H9 (cell line): Measurements from ENCODE around the gene SLC17A9. TPM values are rescaled to one million over a fixed set of nuclear protein-coding genes. Genes with fewer than 3 reads are reported as not detected.

ENCODE experiments used
- DNase-seq: peaks from one replicate; pipeline ENCODE4 v3.0.0-alpha.2; 2017
- H2AFZ ChIP-seq: one replicate; pipeline ENCODE4 v1.6.1; 2013; ENCODE audit warnings: mild to moderate bottlenecking, low read length, control low read depth, moderate library complexity
- H2AK5ac ChIP-seq: 2 replicates; pipeline ENCODE4 v1.6.1; 2013; ENCODE audit warnings: low read length, control low read depth, mixed read lengths; ENCODE audit not compliant: insufficient read length
- H2BK120ac ChIP-seq: one replicate; pipeline ENCODE4 v1.6.1; 2013; ENCODE audit warnings: low read depth, mild to moderate bottlenecking, low read length, control low read depth, inconsistent platforms; ENCODE audit not compliant: poor library complexity, severe bottlenecking
- H2BK12ac ChIP-seq: 2 replicates; pipeline ENCODE4 v1.6.1; 2013; ENCODE audit warnings: low read length, control low read depth, mixed read lengths, low read depth; ENCODE audit not compliant: insufficient read length
- H2BK15ac ChIP-seq: 2 replicates; pipeline ENCODE4 v1.6.1; 2013; ENCODE audit warnings: low read depth, low read length, control low read depth
- H2BK20ac ChIP-seq: one replicate; pipeline ENCODE4 v1.6.1; 2013; ENCODE audit warnings: low read depth, mild to moderate bottlenecking, low read length, control low read depth, inconsistent platforms; ENCODE audit not compliant: poor library complexity, severe bottlenecking
- H2BK5ac ChIP-seq: 2 replicates; pipeline ENCODE4 v1.6.1; 2013; ENCODE audit warnings: low read length, control low read depth, mixed read lengths; ENCODE audit not compliant: insufficient read length
- H3K14ac ChIP-seq: 2 replicates; pipeline ENCODE4 v1.6.1; 2013; ENCODE audit warnings: low read length, control low read depth; ENCODE audit not compliant: insufficient read depth
- H3K18ac ChIP-seq: 2 replicates; pipeline ENCODE4 v1.6.1; 2013; ENCODE audit warnings: low read depth, mild to moderate bottlenecking, mixed read lengths, low read length, control low read depth; ENCODE audit not compliant: insufficient read length
- H3K23ac ChIP-seq: 2 replicates; pipeline ENCODE4 v1.6.1; 2013; ENCODE audit warnings: low read length, control low read depth, mixed read lengths, low read depth; ENCODE audit not compliant: insufficient read length
- H3K23me2 ChIP-seq: 2 replicates; pipeline ENCODE4 v1.6.1; 2013; ENCODE audit warnings: low read depth, mild to moderate bottlenecking, mixed read lengths, low read length, control low read depth; ENCODE audit not compliant: insufficient read length, poor library complexity, severe bottlenecking
- H3K27ac ChIP-seq: 2 replicates; pipeline ENCODE4 v1.5.1; 2013; ENCODE audit warnings: low read length, control low read depth, mixed read lengths, low read depth; ENCODE audit not compliant: insufficient read length
- H3K27me3 ChIP-seq: 2 replicates; pipeline ENCODE4 v1.6.1; 2013; ENCODE audit warnings: low read length, control low read depth, inconsistent platforms; ENCODE audit not compliant: insufficient read depth
- H3K4ac ChIP-seq: 2 replicates; pipeline ENCODE4 v1.6.1; 2013; ENCODE audit warnings: low read depth, mild to moderate bottlenecking, control low read depth, inconsistent platforms, low read length, moderate library complexity
- H3K4me1 ChIP-seq: 2 replicates; pipeline ENCODE4 v1.6.1; 2013; ENCODE audit warnings: low read length, control low read depth, inconsistent platforms; ENCODE audit not compliant: insufficient read depth
- H3K4me2 ChIP-seq: 2 replicates; pipeline ENCODE4 v1.6.1; 2013; ENCODE audit warnings: low read length, control low read depth, mixed read lengths; ENCODE audit not compliant: insufficient read length, insufficient read depth
- H3K56ac ChIP-seq: 2 replicates; pipeline ENCODE4 v1.6.1; 2013; ENCODE audit warnings: low read depth, mild to moderate bottlenecking, mixed read lengths, low read length, control low read depth; ENCODE audit not compliant: insufficient read length
- H3K79me1 ChIP-seq: 2 replicates; pipeline ENCODE4 v1.6.1; 2013; ENCODE audit warnings: low read depth, mild to moderate bottlenecking, moderate library complexity, low read length, control low read depth, inconsistent platforms; ENCODE audit not compliant: insufficient read depth, poor library complexity, severe bottlenecking
- H3K79me2 ChIP-seq: 2 replicates; pipeline ENCODE4 v1.6.1; 2013; ENCODE audit warnings: low read length, control low read depth, inconsistent platforms; ENCODE audit not compliant: insufficient read depth
- H3K9ac ChIP-seq: 2 replicates; pipeline ENCODE4 v1.6.1; 2013; ENCODE audit warnings: low read length, control low read depth, mixed read lengths; ENCODE audit not compliant: insufficient read length; ENCODE audit errors: extremely low read depth
- H3K9me3 ChIP-seq: one replicate; pipeline ENCODE4 v1.6.1; 2013; ENCODE audit warnings: low read depth, low read length, inconsistent platforms; ENCODE audit not compliant: control insufficient read depth
- H3T11ph ChIP-seq: one replicate; pipeline ENCODE4 v1.6.1; 2013; ENCODE audit warnings: mild to moderate bottlenecking, low read length, control low read depth, inconsistent platforms
- H4K20me1 ChIP-seq: one replicate; pipeline ENCODE4 v1.6.1; 2013; ENCODE audit not compliant: control insufficient read depth, insufficient read length, insufficient read depth
- H4K5ac ChIP-seq: 2 replicates; pipeline ENCODE4 v1.6.1; 2013; ENCODE audit warnings: low read depth, mild to moderate bottlenecking, mixed read lengths, low read length, control low read depth; ENCODE audit not compliant: insufficient read length
- H4K8ac ChIP-seq: replicated peaks from 2 replicates; pipeline ENCODE4 v1.6.1; 2013; ENCODE audit warnings: low read length, control low read depth, mixed read lengths, low read depth; ENCODE audit not compliant: insufficient read length
- H4K91ac ChIP-seq: 2 replicates; pipeline ENCODE4 v1.6.1; 2013; ENCODE audit warnings: low read depth, mild to moderate bottlenecking, moderate library complexity, mixed read lengths, low read length, control low read depth; ENCODE audit not compliant: insufficient read length
- H3K27ac Mint-ChIP-seq, 3 experiments: 2 replicates in 2 of 3; 3 replicates in 1 of 3; pipeline ENCODE4 v1.8.0; 2020 to 2021; ENCODE audit warnings: mixed read lengths in 3 of 3, mild to moderate bottlenecking in 1 of 3, moderate library complexity in 1 of 3
- H3K27me3 Mint-ChIP-seq: 2 replicates; pipeline ENCODE4 v1.8.0; 2021; ENCODE audit warnings: low read depth, mild to moderate bottlenecking, moderate library complexity, mixed read lengths
- H3K36me3 Mint-ChIP-seq, 3 experiments: 2 replicates in 2 of 3; 3 replicates in 1 of 3; pipeline ENCODE4 v1.8.0; 2020 to 2021; ENCODE audit warnings: low read depth in 3 of 3, mixed read lengths in 3 of 3; ENCODE audit not compliant: insufficient read depth in 1 of 3
- H3K4me1 Mint-ChIP-seq, 2 experiments: 2 replicates each; pipeline ENCODE4 v1.8.0; 2020; ENCODE audit warnings: mixed read lengths in 2 of 2
- H3K4me3 Mint-ChIP-seq, 2 experiments: 2 replicates in 1 of 2; 3 replicates in 1 of 2; pipeline ENCODE4 v1.8.0; 2020 to 2021; ENCODE audit warnings: mild to moderate bottlenecking in 2 of 2, mixed read lengths in 2 of 2, moderate library complexity in 1 of 2
- H3K9me3 Mint-ChIP-seq, 2 experiments: 2 replicates in 1 of 2; 3 replicates in 1 of 2; pipeline ENCODE4 v1.8.0; 2020; ENCODE audit warnings: mild to moderate bottlenecking in 2 of 2, mixed read lengths in 2 of 2, moderate library complexity in 1 of 2
- WGBS: extraction: QIAGEN DNeasy Blood & Tissue Kit; methylation state at CpG from one replicate; pipeline ENCODE4 v1.1.7; 2013; ENCODE audit warnings: missing lambda C conversion rate, low lambda C conversion rate, mixed read lengths; ENCODE audit not compliant: insufficient read length; ENCODE audit errors: extremely low coverage; 5-methylcytosine and 5-hydroxymethylcytosine counted together
- total RNA-seq: library from RNA; stranded (reverse); gene quantifications from 2 replicates; pipeline ENCODE4 v1.2.1, GENCODE V29; 2021
- TF ChIP-seq, protein P1 (sequence below): fragments of 200-600 bp; sonication (generic); conservative IDR thresholded peaks from 3 replicates; pipeline ENCODE4 v1.8.0; 2021; ENCODE audit warnings: antibody characterized with exemption, mild to moderate bottlenecking

Gene SLC17A9
- total RNA-seq, 1 experiment from 2014 or later, result 20.9 TPM

DNA sequence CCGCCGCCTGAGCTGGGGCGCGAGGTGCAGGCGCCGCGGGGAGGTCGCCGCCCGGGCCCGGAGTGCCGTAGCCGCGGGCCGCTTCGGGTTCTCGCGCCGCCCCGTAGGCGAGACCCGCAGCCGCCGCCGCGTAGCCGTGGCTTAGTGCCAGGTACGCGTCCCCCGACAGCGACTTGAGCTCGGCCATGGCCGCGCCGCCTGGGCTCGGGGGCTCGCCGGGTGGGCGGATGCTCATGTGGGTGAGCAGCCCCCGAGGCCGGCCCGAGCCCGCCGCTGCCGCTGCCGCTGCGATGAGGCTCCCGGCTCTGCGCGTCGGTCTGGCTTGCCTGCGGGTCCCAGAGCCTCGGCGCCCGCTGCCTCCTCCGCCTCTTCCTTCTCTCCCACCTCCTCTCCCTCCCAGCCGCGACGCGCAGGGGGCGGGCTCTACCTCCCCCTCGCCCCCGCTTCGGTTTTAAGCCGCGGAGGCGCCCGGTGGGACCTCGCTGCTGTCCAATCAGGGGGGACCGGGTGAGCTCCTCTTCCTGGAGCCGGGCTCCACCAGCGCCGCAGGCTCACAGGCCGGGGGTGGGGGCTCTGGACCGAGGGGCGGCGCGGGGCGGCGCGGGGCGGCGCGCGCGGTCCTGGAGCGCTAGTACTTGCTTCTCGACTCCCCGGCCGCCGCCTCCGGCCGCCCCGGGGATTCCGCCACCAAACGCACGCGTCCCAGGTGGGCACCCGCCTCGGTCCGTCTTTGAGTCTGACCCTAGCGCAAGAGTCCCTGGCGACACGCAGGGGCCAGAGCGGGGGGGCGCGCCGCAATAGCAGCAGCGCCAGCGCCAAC lies 54.2 kb downstream of the SLC17A9 start, which contains the start of gene BHLHE23:
TSS of gene BHLHE23 (minus strand) at position 425 of the 820 bp plus-strand sequence. CDS start at position 235, 190 bp downstream.
- Histone ChIP-seq H4K20me1 (no peaks in the 10 kb centered on the region), H3K9ac (no peak within 1 kb of the TSS), H4K5ac (no peak within 1 kb of the TSS), H2AK5ac (no peak within 1 kb of the TSS), H2BK15ac (no peak within 1 kb of the TSS), H3T11ph (no peak within 1 kb of the TSS), H2BK5ac (no peak within 1 kb of the TSS), H3K23me2 (peaks cover 16% of the 10 kb centered on the region), H3K79me2 (no peaks in the 10 kb centered on the region), H2BK20ac (no peak within 1 kb of the TSS), H3K4me1 (peaks cover 2% of the 10 kb centered on the region; the same call in 1 of the 2 replicates), H3K56ac (no peak within 1 kb of the TSS), H3K18ac (no peak within 1 kb of the TSS), H3K9me3 (no peaks in the 10 kb centered on the region), H3K79me1 (no peaks in the 10 kb centered on the region), H2BK120ac (no peak within 1 kb of the TSS), H2AFZ (no peak within 1 kb of the TSS), H3K27ac (no peak within 1 kb of the TSS), H3K4ac (no peak within 1 kb of the TSS), H2BK12ac (no peak within 1 kb of the TSS), H4K91ac (no peak within 1 kb of the TSS), H4K8ac (no peak within 1 kb of the TSS), H3K27me3 (peaks cover 59% of the 10 kb centered on the region), H3K23ac (no peak within 1 kb of the TSS), H3K14ac (peak within 1 kb of the TSS; percentile 8; the same call in 1 of the 2 replicates), H3K4me2 (peak within 1 kb of the TSS; percentile 13)
- no peaks in the 10 kb centered on the region for H3K36me3 Mint-ChIP-seq
- peaks cover 91% of the 10 kb centered on the region for H3K27me3 Mint-ChIP-seq
- WGBS, result no CpG with 5 or more reads among the region's 110 CpGs
- TF ChIP-seq, protein P1, sequence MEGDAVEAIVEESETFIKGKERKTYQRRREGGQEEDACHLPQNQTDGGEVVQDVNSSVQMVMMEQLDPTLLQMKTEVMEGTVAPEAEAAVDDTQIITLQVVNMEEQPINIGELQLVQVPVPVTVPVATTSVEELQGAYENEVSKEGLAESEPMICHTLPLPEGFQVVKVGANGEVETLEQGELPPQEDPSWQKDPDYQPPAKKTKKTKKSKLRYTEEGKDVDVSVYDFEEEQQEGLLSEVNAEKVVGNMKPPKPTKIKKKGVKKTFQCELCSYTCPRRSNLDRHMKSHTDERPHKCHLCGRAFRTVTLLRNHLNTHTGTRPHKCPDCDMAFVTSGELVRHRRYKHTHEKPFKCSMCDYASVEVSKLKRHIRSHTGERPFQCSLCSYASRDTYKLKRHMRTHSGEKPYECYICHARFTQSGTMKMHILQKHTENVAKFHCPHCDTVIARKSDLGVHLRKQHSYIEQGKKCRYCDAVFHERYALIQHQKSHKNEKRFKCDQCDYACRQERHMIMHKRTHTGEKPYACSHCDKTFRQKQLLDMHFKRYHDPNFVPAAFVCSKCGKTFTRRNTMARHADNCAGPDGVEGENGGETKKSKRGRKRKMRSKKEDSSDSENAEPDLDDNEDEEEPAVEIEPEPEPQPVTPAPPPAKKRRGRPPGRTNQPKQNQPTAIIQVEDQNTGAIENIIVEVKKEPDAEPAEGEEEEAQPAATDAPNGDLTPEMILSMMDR, result no peak
- peak; percentile 86 for DNase-seq
- H3K9me3 Mint-ChIP-seq, result peaks cover 1 to 6% of the 10 kb centered on the region in 2 experiments; a peak in 2 of 5 replicates
- H3K4me3 Mint-ChIP-seq, result peak within 1 kb of the TSS; percentile 41 to 67
- H3K4me1 Mint-ChIP-seq, result peaks cover 24 to 35% of the 10 kb centered on the region in 2 experiments
- H3K27ac Mint-ChIP-seq, result no peak within 1 kb of the TSS
